IgD-negative memory B cell (primary cell): ENCODE measurements around the gene KIAA1671. TPM values are rescaled to one million over a fixed set of nuclear protein-coding genes. Genes with fewer than 3 reads are reported as not detected.

ENCODE experiments used
- H3K27ac Mint-ChIP-seq, 3 donors: one replicate each; pipeline ENCODE4 v1.8.0; 2020 to 2022; ENCODE audit warnings: mild to moderate bottlenecking in 3 of 3, mixed read lengths in 3 of 3, moderate library complexity in 1 of 3
- H3K27me3 Mint-ChIP-seq: one replicate; pipeline ENCODE4 v1.8.0; 2021; ENCODE audit warnings: mixed read lengths
- H3K36me3 Mint-ChIP-seq: one replicate; pipeline ENCODE4 v1.8.0; 2020; ENCODE audit warnings: mild to moderate bottlenecking, mixed read lengths
- H3K4me1 Mint-ChIP-seq, 3 donors: one replicate each; pipeline ENCODE4 v1.8.0; 2020 to 2022; ENCODE audit warnings: mixed read lengths in 3 of 3, mild to moderate bottlenecking in 1 of 3
- H3K4me3 Mint-ChIP-seq, 4 donors: one replicate each; pipeline ENCODE4 v1.8.0; 2020 to 2022; ENCODE audit warnings: mild to moderate bottlenecking in 4 of 4, mixed read lengths in 4 of 4, moderate library complexity in 3 of 4
- H3K9me3 Mint-ChIP-seq, 3 donors: one replicate each; pipeline ENCODE4 v1.8.0; 2020 to 2021; ENCODE audit warnings: mixed read lengths in 3 of 3, mild to moderate bottlenecking in 1 of 3
- polyA plus RNA-seq: library from polyadenylated mRNA; unstranded; fragments of 300-500 nt; fragmentation: Illumina TruSeq; gene quantifications from one replicate; pipeline ENCODE4 v1.2.3, GENCODE V29; 2021

Gene KIAA1671
- polyA plus RNA-seq, 1 donor from 2014 or later, result not detected

GRCh38 chr22:24982301-24983056 is 30.0 kb downstream of the KIAA1671 start:
- Mint-ChIP-seq H3K36me3 (peaks cover 4% of the 10 kb centered on the region), H3K9me3 (no peaks in the 10 kb centered on the region), H3K4me1 (no peaks in the 10 kb centered on the region), H3K27ac (no peak overlapping the region), H3K4me3 (no peak overlapping the region), H3K27me3 (peaks cover 4% of the 10 kb centered on the region)

DNA sequence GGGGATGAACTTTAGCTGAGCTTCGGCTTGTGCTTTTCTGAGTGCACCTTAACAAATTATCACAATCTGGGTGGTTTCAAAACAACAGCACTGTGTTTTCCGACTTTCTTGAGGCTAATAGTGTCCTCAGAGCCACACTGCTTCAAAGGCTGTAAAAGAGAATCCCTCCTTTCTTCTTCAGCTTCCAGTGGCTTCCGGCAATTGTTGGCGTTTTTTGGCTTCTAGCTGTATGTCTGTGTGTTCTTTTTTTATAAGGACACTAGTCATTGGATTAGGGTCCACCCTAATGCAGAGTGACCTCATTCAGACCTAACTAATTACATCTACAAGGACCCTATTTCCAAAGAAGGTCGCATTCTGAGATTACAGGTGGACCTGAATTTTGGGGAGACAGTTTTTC is 30.6 kb downstream of the KIAA1671 start:
- no peak overlapping the region for H3K27ac Mint-ChIP-seq
- H3K36me3 Mint-ChIP-seq, result peaks cover 4% of the 10 kb centered on the region
- H3K27me3 Mint-ChIP-seq, result peaks cover 4% of the 10 kb centered on the region
- H3K9me3 Mint-ChIP-seq, result peaks cover 0 to under 1% (median 0%) of the 10 kb centered on the region in 3 donors
- H3K4me1 Mint-ChIP-seq, result no peaks in the 10 kb centered on the region
- no peak overlapping the region for H3K4me3 Mint-ChIP-seq

DNA sequence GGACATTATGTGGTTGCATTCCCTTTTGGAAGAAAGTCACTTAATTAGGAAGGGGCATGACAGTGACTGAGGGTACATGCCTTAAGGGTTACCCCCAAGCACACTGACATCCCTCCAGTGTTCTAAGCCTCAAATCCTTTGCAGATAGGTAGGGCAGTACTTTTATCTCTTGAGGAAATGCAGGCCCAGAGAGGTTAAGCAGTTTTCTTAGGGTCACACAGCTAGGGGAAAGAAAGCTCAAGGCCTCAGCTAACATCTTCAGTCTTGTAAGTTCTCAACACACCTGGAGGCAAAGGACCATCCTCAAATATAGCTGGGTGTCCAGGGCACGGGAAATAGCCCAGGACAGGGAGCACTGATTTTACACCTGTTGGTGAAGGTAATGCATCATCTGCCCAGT is 31.6 kb downstream of the KIAA1671 start:
- peaks cover 3% of the 10 kb centered on the region for H3K27me3 Mint-ChIP-seq
- H3K4me3 Mint-ChIP-seq, result no peak overlapping the region
- H3K4me1 Mint-ChIP-seq, result no peaks in the 10 kb centered on the region
- H3K27ac Mint-ChIP-seq, result no peak overlapping the region
- peaks cover 2% of the 10 kb centered on the region for H3K36me3 Mint-ChIP-seq
- peaks cover 0 to 2% (median 0%) of the 10 kb centered on the region in 3 donors for H3K9me3 Mint-ChIP-seq

- Mint-ChIP-seq H3K36me3 (no peaks in the 10 kb centered on the region), H3K4me1 (no peaks in the 10 kb centered on the region), H3K27ac (no peak overlapping the region), H3K9me3 (peaks cover 0 to 2% (median 0%) of the 10 kb centered on the region in 3 donors), H3K4me3 (peak overlapping the region in 1 of 4 donors; percentile 25), H3K27me3 (peaks cover 5% of the 10 kb centered on the region)
Observed at GRCh38 chr22:24985826-24986214, 33.3 kb downstream of the KIAA1671 start.

- H3K4me1 Mint-ChIP-seq, result no peaks in the 10 kb centered on the region
- H3K27ac Mint-ChIP-seq, result no peak overlapping the region
- H3K36me3 Mint-ChIP-seq, result no peaks in the 10 kb centered on the region
- H3K9me3 Mint-ChIP-seq, result peaks cover 0 to 2% (median 0%) of the 10 kb centered on the region in 3 donors
- H3K4me3 Mint-ChIP-seq, result peak overlapping the region in 1 of 4 donors; percentile 78
- H3K27me3 Mint-ChIP-seq, result peaks cover 5% of the 10 kb centered on the region
Observed at GRCh38 chr22:24986816-24987215, 34.3 kb downstream of the KIAA1671 start.

DNA sequence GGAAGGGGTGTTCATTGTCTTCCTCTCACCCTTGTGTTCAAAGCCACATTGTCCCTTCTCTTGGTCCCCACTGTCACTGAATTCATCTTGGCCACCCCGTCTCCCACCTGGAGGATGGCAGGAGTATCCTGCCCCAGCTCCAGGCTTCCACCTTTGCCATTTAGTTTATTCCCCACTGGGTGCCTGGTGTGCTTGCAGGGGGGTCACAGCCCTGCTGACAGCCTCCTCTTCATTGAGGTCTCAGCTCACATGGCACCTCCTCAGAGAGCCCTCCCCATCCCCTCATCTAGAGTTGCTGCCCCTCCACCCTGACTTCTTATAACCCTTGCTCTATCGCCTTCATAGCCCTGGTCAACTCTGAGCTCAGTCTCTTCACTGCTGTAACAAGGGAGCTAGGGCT is 36.6 kb downstream of the KIAA1671 start:
- peak overlapping the region in 1 of 3 donors; percentile 41 for H3K27ac Mint-ChIP-seq
- H3K9me3 Mint-ChIP-seq, result peaks cover 0 to 5% (median 0%) of the 10 kb centered on the region in 3 donors
- H3K27me3 Mint-ChIP-seq, result peaks cover 7% of the 10 kb centered on the region
- H3K36me3 Mint-ChIP-seq, result no peaks in the 10 kb centered on the region
- no peak overlapping the region for H3K4me3 Mint-ChIP-seq
- no peaks in the 10 kb centered on the region for H3K4me1 Mint-ChIP-seq

- no peak overlapping the region for H3K4me3 Mint-ChIP-seq
Observed at GRCh38 chr22:24989541-24989951, 37.0 kb downstream of the KIAA1671 start.

GRCh38 chr22:24990344-24990905 is 37.9 kb downstream of the KIAA1671 start:
- H3K4me3 Mint-ChIP-seq, result no peak overlapping the region
- peaks cover 3% of the 10 kb centered on the region for H3K27me3 Mint-ChIP-seq
- H3K36me3 Mint-ChIP-seq, result no peaks in the 10 kb centered on the region
- H3K9me3 Mint-ChIP-seq, result peaks cover 0 to 5% (median 0%) of the 10 kb centered on the region in 3 donors
- H3K4me1 Mint-ChIP-seq, result no peaks in the 10 kb centered on the region
- H3K27ac Mint-ChIP-seq, result no peak overlapping the region

More at GRCh38 chr22:24989541-24989951, 37.0 kb downstream of the KIAA1671 start:
- H3K27ac Mint-ChIP-seq, result peak overlapping the region in 1 of 3 donors; percentile 41
- peaks cover 3% of the 10 kb centered on the region for H3K27me3 Mint-ChIP-seq
- H3K36me3 Mint-ChIP-seq, result no peaks in the 10 kb centered on the region
- H3K9me3 Mint-ChIP-seq, result peaks cover 0 to 5% (median 0%) of the 10 kb centered on the region in 3 donors
- no peaks in the 10 kb centered on the region for H3K4me1 Mint-ChIP-seq

GRCh38 chr22:24992946-24993345 is 40.4 kb downstream of the KIAA1671 start:
- Mint-ChIP-seq H3K4me3 (no peak overlapping the region), H3K27me3 (peaks cover 5% of the 10 kb centered on the region), H3K36me3 (no peaks in the 10 kb centered on the region), H3K27ac (no peak overlapping the region), H3K9me3 (peaks cover 0 to 5% (median 0%) of the 10 kb centered on the region in 3 donors), H3K4me1 (no peaks in the 10 kb centered on the region)

- Mint-ChIP-seq H3K36me3 (no peaks in the 10 kb centered on the region), H3K27me3 (peaks cover 5% of the 10 kb centered on the region), H3K27ac (no peak overlapping the region), H3K9me3 (peaks cover 0 to 3% (median 0%) of the 10 kb centered on the region in 3 donors), H3K4me1 (no peaks in the 10 kb centered on the region), H3K4me3 (no peak overlapping the region)
Observed at GRCh38 chr22:24994070-24994763, 41.7 kb downstream of the KIAA1671 start.

DNA sequence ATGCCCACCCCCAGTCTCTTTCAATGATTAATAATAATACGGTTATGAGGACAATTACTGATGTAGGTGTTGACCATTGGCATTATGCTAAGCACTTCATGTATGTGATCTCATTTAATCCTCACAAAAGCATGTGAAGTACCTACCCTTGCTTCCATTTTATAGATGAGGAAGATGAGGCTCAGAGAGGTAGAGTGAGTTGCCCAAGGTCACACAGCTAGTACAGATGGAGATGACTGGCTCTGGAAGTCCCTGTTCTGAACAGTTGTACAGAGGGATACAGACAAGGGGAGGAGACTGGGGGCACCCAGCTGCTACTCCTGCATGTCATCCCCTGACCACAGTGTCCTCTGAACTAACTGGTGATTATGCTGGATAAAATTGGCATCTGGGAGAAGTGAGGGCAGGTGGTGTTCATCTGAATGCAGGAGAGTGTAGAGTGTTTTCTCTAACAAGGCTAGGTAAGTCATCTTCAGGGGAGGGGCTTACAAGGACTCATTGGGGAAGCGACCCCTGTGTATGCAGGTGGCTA is 43.2 kb downstream of the KIAA1671 start:
- Mint-ChIP-seq H3K27ac (no peak overlapping the region), H3K4me1 (no peaks in the 10 kb centered on the region), H3K27me3 (peaks cover 3% of the 10 kb centered on the region), H3K9me3 (peaks cover 0 to 3% (median 0%) of the 10 kb centered on the region in 3 donors), H3K4me3 (no peak overlapping the region), H3K36me3 (no peaks in the 10 kb centered on the region)

DNA sequence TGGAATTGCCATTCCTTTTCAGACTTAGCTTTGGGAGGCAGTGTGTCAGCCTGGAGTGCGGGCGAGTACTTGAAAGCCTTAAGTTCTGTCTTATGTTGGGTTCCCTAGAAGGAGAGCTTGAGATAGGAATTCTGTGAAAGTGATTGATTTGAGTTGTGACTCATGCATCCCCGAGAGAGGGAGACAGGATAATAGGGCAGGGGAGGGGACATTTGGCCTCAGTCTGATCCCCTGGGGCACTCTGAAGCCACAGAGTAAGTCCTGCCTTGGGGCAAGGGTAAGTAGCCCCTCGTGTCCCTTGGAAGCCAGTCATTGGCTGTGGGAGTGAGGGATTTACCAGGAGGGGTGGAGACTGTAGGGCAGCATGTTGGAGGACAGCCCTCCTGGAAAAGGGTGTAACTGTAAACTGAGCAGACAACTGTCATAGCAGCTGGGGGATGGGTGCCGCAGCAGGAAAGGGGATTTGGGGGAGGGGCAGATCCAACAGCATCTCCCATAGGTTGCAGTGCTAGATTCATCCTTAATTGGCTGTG is 44.0 kb downstream of the KIAA1671 start:
- Mint-ChIP-seq H3K9me3 (peaks cover 0 to 3% (median 0%) of the 10 kb centered on the region in 3 donors), H3K4me1 (no peaks in the 10 kb centered on the region), H3K36me3 (no peaks in the 10 kb centered on the region), H3K27me3 (peaks cover 3% of the 10 kb centered on the region), H3K27ac (peak overlapping the region in 1 of 3 donors; percentile 7), H3K4me3 (no peak overlapping the region)

DNA sequence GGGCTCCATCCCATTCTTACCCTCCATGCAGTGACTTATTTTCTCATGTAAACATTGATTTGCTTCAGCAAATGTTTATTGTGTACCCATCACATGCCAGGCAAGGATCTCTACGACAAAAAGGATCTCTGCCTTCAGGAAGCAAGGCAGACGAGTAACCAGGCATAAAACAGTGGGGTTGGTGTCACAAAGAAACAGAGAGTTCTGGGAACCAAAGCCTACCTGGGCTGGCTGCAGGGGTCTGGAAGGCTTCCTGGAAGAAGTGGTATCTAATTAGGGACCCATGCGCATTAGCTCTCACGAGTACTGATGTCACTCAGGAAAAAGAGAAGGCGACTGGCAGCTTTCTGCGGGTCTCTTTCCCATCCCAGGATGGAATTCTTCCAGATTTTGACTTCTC is 44.5 kb downstream of the KIAA1671 start:
- peaks cover 0 to 3% (median 0%) of the 10 kb centered on the region in 3 donors for H3K9me3 Mint-ChIP-seq
- H3K4me1 Mint-ChIP-seq, result no peaks in the 10 kb centered on the region
- no peak overlapping the region for H3K4me3 Mint-ChIP-seq
- no peak overlapping the region for H3K27ac Mint-ChIP-seq
- H3K27me3 Mint-ChIP-seq, result peaks cover 3% of the 10 kb centered on the region
- no peaks in the 10 kb centered on the region for H3K36me3 Mint-ChIP-seq

DNA sequence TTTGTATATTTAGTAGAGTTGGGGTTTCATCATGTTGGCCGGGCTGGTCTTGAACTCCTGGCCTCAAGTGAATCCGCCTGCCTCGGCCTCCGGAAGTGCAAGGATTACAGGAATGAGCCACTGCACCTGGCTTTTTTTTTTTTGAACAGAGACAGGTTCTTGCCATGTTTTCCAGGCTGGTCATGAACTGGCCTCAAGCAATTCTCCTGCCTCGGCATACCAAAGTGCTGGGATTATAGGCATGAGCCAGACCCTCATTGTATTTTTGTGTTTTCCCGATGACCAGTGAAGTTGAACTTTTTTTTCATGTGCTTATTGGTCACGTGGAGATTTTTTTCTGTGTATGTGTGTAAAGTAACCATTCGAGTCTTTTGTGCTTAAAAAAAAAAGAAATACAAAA is 48.2 kb downstream of the KIAA1671 start:
- Mint-ChIP-seq H3K27me3 (peaks cover 1% of the 10 kb centered on the region), H3K9me3 (no peaks in the 10 kb centered on the region), H3K27ac (no peak overlapping the region), H3K36me3 (no peaks in the 10 kb centered on the region), H3K4me3 (no peak overlapping the region), H3K4me1 (no peaks in the 10 kb centered on the region)
